ENCODE data around the gene NPHP1.
"Not testable (repeated sequence)": the region's sequence is repeated elsewhere in the genome, so short reads cannot be mapped to it uniquely, and the experiment has no call there.

Gene NPHP1

GRCh38 chr2:110204408-110205385 is at the start of gene NPHP1:
Gene NPHP1 (minus strand): TSS chr2:110205013. CDS start chr2:110204968, 45 bp downstream.
- DNase-seq (ENCODE audit: low spot score): peak; percentile 81

GRCh38 chr2:110248081-110248795 is 43.4 kb upstream of the NPHP1 start:
- not testable (repeated sequence) for DNase-seq (ENCODE audit: low spot score)

GRCh38 chr2:110245488-110246435 is 40.9 kb upstream of the NPHP1 start:
- DNase-seq (ENCODE audit: low spot score): not testable (repeated sequence)

GRCh38 chr2:110243283-110243682 is 38.5 kb upstream of the NPHP1 start:
- not testable (repeated sequence) for DNase-seq (ENCODE audit: low spot score)

GRCh38 chr2:110234514-110234913 is 29.7 kb upstream of the NPHP1 start:
- not testable (repeated sequence) for DNase-seq (ENCODE audit: low spot score)

- not testable (repeated sequence) for DNase-seq (ENCODE audit: low spot score)
Observed at GRCh38 chr2:110229886-110230285, 25.1 kb upstream of the NPHP1 start.

- DNase-seq (ENCODE audit: low spot score): not testable (repeated sequence)
Observed at GRCh38 chr2:110222626-110223025, 17.8 kb upstream of the NPHP1 start.

GRCh38 chr2:110221938-110222337 is 17.1 kb upstream of the NPHP1 start:
- no peak for DNase-seq (ENCODE audit: low spot score)

- no peak for DNase-seq (ENCODE audit: low spot score)
Observed at GRCh38 chr2:110220190-110220564, 15.4 kb upstream of the NPHP1 start.

GRCh38 chr2:110219496-110220189 is 14.8 kb upstream of the NPHP1 start:
- DNase-seq (ENCODE audit: low spot score): no peak

- DNase-seq (ENCODE audit: low spot score): not testable (repeated sequence)
Observed at GRCh38 chr2:110218889-110219288, 14.1 kb upstream of the NPHP1 start.

GRCh38 chr2:110216803-110217202 is 12.0 kb upstream of the NPHP1 start:
- no peak for DNase-seq (ENCODE audit: low spot score)

- DNase-seq (ENCODE audit: low spot score): no peak
Observed at GRCh38 chr2:110216199-110216598, 11.4 kb upstream of the NPHP1 start.

- no peak for DNase-seq (ENCODE audit: low spot score)
Observed at GRCh38 chr2:110215566-110216158, 10.8 kb upstream of the NPHP1 start.

GRCh38 chr2:110215091-110215490 is 10.3 kb upstream of the NPHP1 start:
- no peak for DNase-seq (ENCODE audit: low spot score)

GRCh38 chr2:110213522-110213921 is 8.7 kb upstream of the NPHP1 start:
- not testable (repeated sequence) for DNase-seq (ENCODE audit: low spot score)

- peak; percentile 70 for DNase-seq (ENCODE audit: low spot score)
Observed at GRCh38 chr2:110211938-110212858, 7.4 kb upstream of the NPHP1 start, which contains the start of gene MTLN. Gene MTLN (minus strand): TSS chr2:110212547. CDS start chr2:110212525, 22 bp downstream.

- DNase-seq (ENCODE audit: low spot score): peak; percentile 3
Observed at GRCh38 chr2:110205660-110206455, 1.0 kb upstream of the NPHP1 start.

- no peak for DNase-seq (ENCODE audit: low spot score)
Observed at GRCh38 chr2:110198016-110198415, 6.8 kb downstream of the NPHP1 start.

All from NAMALWA (cell line).